Measurements from ENCODE around the gene KLHL29. TPM values are rescaled to one million over a fixed set of nuclear protein-coding genes. Genes with fewer than 3 reads are reported as not detected.

KLHL29 gene
- total and polyA plus RNA-seq, 2 experiments from 2014 or later, result 1.9 to 6.4 TPM

GRCh38 chr2:23597687-23598086, 212.7 kb downstream of the KLHL29 start:
- peaks cover 6% of the 10 kb centered on the region; the same call in 1 of the 2 replicates for H3K4me1 ChIP-seq (ENCODE audit: insufficient read depth)

GRCh38 chr2:23599006-23599405, 214.0 kb downstream of the KLHL29 start:
- Histone ChIP-seq H3K9me3 (ENCODE audit: low read depth) (no peaks in the 10 kb centered on the region), H3K4me3 (no peak overlapping the region), H3K4me2 (ENCODE audit: unreplicated experiment) (no peak overlapping the region), H3K9me2 (ENCODE audit: insufficient read depth) (no peaks in the 10 kb centered on the region), H3K36me3 (ENCODE audit: low read depth) (no peaks in the 10 kb centered on the region), H4K20me1 (ENCODE audit: insufficient read depth) (no peaks in the 10 kb centered on the region), H3F3A (ENCODE audit: insufficient read depth) (no peaks in the 10 kb centered on the region), H3K27ac (no peak overlapping the region), H3K9ac (no peak overlapping the region), H2AFZ (no peak overlapping the region), H3K27me3 (replicated peaks; ENCODE audit: insufficient read depth) (no peaks in the 10 kb centered on the region), H3K79me2 (ENCODE audit: insufficient read depth) (no peaks in the 10 kb centered on the region), H3K4me1 (ENCODE audit: insufficient read depth) (peaks cover 6% of the 10 kb centered on the region; the same call in 1 of the 2 replicates)
- WGBS, 2 experiments (ENCODE audit: low coverage in 1 of 2, low lambda C conversion rate in 2 of 2, missing lambda C conversion rate in 2 of 2), result 95 to 99% methylated on average over 6 of the region's 6 CpGs
- TF ChIP-seq EZH2 (IDR thresholded peaks at IDR 0.05; ENCODE audit: insufficient read depth, poor library complexity, severe bottlenecking), result no peak
- TF ChIP-seq EZH2phosphoT487 (IDR thresholded peaks at IDR 0.05; ENCODE audit: insufficient read depth, low read depth), result no peak
- no peak for DNase-seq
- in situ Hi-C loops (cut with MboI), result no loop called here

More at GRCh38 chr2:23597687-23598086, 212.7 kb downstream of the KLHL29 start:
- no peak overlapping the region for H2AFZ ChIP-seq
- 95 to 98% methylated on average over 9 of the region's 9 CpGs for WGBS, 2 experiments (ENCODE audit: low coverage in 1 of 2, low lambda C conversion rate in 2 of 2, missing lambda C conversion rate in 2 of 2)
- TF ChIP-seq EZH2phosphoT487 (IDR thresholded peaks at IDR 0.05; ENCODE audit: insufficient read depth, low read depth) (no peak), EZH2 (IDR thresholded peaks at IDR 0.05; ENCODE audit: insufficient read depth, poor library complexity, severe bottlenecking) (no peak)
- no peaks in the 10 kb centered on the region for H3K79me2 ChIP-seq (ENCODE audit: insufficient read depth)
- no peaks in the 10 kb centered on the region for H4K20me1 ChIP-seq (ENCODE audit: insufficient read depth)
- H3K36me3 ChIP-seq (ENCODE audit: low read depth), result no peaks in the 10 kb centered on the region
- no peaks in the 10 kb centered on the region for H3K9me2 ChIP-seq (ENCODE audit: insufficient read depth)
- in situ Hi-C loops (cut with MboI), result no loop called here
- H3K27me3 ChIP-seq (replicated peaks; ENCODE audit: insufficient read depth), result no peaks in the 10 kb centered on the region
- no peak overlapping the region for H3K4me2 ChIP-seq (ENCODE audit: unreplicated experiment)
- no peak overlapping the region for H3K9ac ChIP-seq
- no peak overlapping the region for H3K27ac ChIP-seq
- no peaks in the 10 kb centered on the region for H3F3A ChIP-seq (ENCODE audit: insufficient read depth)
- H3K9me3 ChIP-seq (ENCODE audit: low read depth), result no peaks in the 10 kb centered on the region
- H3K4me3 ChIP-seq, result no peak overlapping the region
- DNase-seq, result no peak

GRCh38 chr2:23599667-23600066, 214.7 kb downstream of the KLHL29 start:
- H3K27ac ChIP-seq, result no peak overlapping the region
- no peak overlapping the region for H3K9ac ChIP-seq
- H3K4me3 ChIP-seq, result no peak overlapping the region
- no peaks in the 10 kb centered on the region for H3K27me3 ChIP-seq (replicated peaks; ENCODE audit: insufficient read depth)
- no peaks in the 10 kb centered on the region for H3K36me3 ChIP-seq (ENCODE audit: low read depth)
- in situ Hi-C loops (cut with MboI), result no loop called here
- no peaks in the 10 kb centered on the region for H3F3A ChIP-seq (ENCODE audit: insufficient read depth)
- H3K79me2 ChIP-seq (ENCODE audit: insufficient read depth), result no peaks in the 10 kb centered on the region
- no peak overlapping the region for H3K4me2 ChIP-seq (ENCODE audit: unreplicated experiment)
- 86 to 90% methylated on average over 9 to 10 of the region's 10 CpGs for WGBS, 2 experiments (ENCODE audit: low coverage in 1 of 2, low lambda C conversion rate in 2 of 2, missing lambda C conversion rate in 2 of 2)
- no peaks in the 10 kb centered on the region for H3K9me3 ChIP-seq (ENCODE audit: low read depth)
- peaks cover 6% of the 10 kb centered on the region; the same call in 1 of the 2 replicates for H3K4me1 ChIP-seq (ENCODE audit: insufficient read depth)
- no peak for TF ChIP-seq EZH2 (IDR thresholded peaks at IDR 0.05; ENCODE audit: insufficient read depth, poor library complexity, severe bottlenecking)
- no peak for TF ChIP-seq EZH2phosphoT487 (IDR thresholded peaks at IDR 0.05; ENCODE audit: insufficient read depth, low read depth)
- H3K9me2 ChIP-seq (ENCODE audit: insufficient read depth), result no peaks in the 10 kb centered on the region
- H2AFZ ChIP-seq, result no peak overlapping the region
- H4K20me1 ChIP-seq (ENCODE audit: insufficient read depth), result no peaks in the 10 kb centered on the region
- no peak for DNase-seq

GRCh38 chr2:23600346-23600745, 215.4 kb downstream of the KLHL29 start:
- peaks cover 6% of the 10 kb centered on the region; the same call in 1 of the 2 replicates for H3K4me1 ChIP-seq (ENCODE audit: insufficient read depth)
- no peaks in the 10 kb centered on the region for H3K36me3 ChIP-seq (ENCODE audit: low read depth)
- H3K27me3 ChIP-seq (replicated peaks; ENCODE audit: insufficient read depth), result no peaks in the 10 kb centered on the region
- WGBS, 2 experiments (ENCODE audit: low coverage in 1 of 2, low lambda C conversion rate in 2 of 2, missing lambda C conversion rate in 2 of 2), result 75 to 81% methylated on average over 7 of the region's 7 CpGs
- TF ChIP-seq EZH2 (IDR thresholded peaks at IDR 0.05; ENCODE audit: insufficient read depth, poor library complexity, severe bottlenecking) (no peak), EZH2phosphoT487 (IDR thresholded peaks at IDR 0.05; ENCODE audit: insufficient read depth, low read depth) (no peak)
- no peak overlapping the region for H3K4me2 ChIP-seq (ENCODE audit: unreplicated experiment)
- no peak for DNase-seq
- H3K9me3 ChIP-seq (ENCODE audit: low read depth), result no peaks in the 10 kb centered on the region
- no peaks in the 10 kb centered on the region for H4K20me1 ChIP-seq (ENCODE audit: insufficient read depth)
- H3K79me2 ChIP-seq (ENCODE audit: insufficient read depth), result no peaks in the 10 kb centered on the region
- H3K4me3 ChIP-seq, result no peak overlapping the region
- no peak overlapping the region for H3K9ac ChIP-seq
- H2AFZ ChIP-seq, result no peak overlapping the region
- no peaks in the 10 kb centered on the region for H3F3A ChIP-seq (ENCODE audit: insufficient read depth)
- no peaks in the 10 kb centered on the region for H3K9me2 ChIP-seq (ENCODE audit: insufficient read depth)
- no peak overlapping the region for H3K27ac ChIP-seq
- in situ Hi-C loops (cut with MboI), result no loop called here

Data from GM23248 (cell line).